Nephron progenitor cell (in vitro differentiated cells): ENCODE results near the gene SLC17A9.

ENCODE experiments used
- DNase-seq: peaks from one replicate; pipeline ENCODE4 v3.0.0; 2021
- H3K27ac Mint-ChIP-seq: 2 replicates; pipeline ENCODE4 v1.8.0; 2021; ENCODE audit warnings: mild to moderate bottlenecking, moderate library complexity, mixed read lengths
- H3K27me3 Mint-ChIP-seq: 2 replicates; pipeline ENCODE4 v1.8.0; 2021; ENCODE audit warnings: mild to moderate bottlenecking, low read depth, mixed read lengths; ENCODE audit not compliant: poor library complexity
- H3K36me3 Mint-ChIP-seq: 2 replicates; pipeline ENCODE4 v1.8.0; 2021; ENCODE audit warnings: low read depth, mixed read lengths
- H3K4me1 Mint-ChIP-seq: 2 replicates; pipeline ENCODE4 v1.8.0; 2021; ENCODE audit warnings: mixed read lengths
- H3K4me3 Mint-ChIP-seq: 2 replicates; pipeline ENCODE4 v1.8.0; 2021; ENCODE audit warnings: mild to moderate bottlenecking, moderate library complexity, mixed read lengths
- H3K9me3 Mint-ChIP-seq: 2 replicates; pipeline ENCODE4 v1.8.0; 2021; ENCODE audit warnings: mild to moderate bottlenecking, moderate library complexity, mixed read lengths
- TF ChIP-seq, protein P1 (sequence below): fragments of 200-600 bp; sonication (generic); IDR thresholded peaks from 2 replicates; pipeline ENCODE4 v1.5.0; 2021; ENCODE audit warnings: antibody characterized with exemption

Gene SLC17A9, protein sequence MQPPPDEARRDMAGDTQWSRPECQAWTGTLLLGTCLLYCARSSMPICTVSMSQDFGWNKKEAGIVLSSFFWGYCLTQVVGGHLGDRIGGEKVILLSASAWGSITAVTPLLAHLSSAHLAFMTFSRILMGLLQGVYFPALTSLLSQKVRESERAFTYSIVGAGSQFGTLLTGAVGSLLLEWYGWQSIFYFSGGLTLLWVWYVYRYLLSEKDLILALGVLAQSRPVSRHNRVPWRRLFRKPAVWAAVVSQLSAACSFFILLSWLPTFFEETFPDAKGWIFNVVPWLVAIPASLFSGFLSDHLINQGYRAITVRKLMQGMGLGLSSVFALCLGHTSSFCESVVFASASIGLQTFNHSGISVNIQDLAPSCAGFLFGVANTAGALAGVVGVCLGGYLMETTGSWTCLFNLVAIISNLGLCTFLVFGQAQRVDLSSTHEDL

DNA sequence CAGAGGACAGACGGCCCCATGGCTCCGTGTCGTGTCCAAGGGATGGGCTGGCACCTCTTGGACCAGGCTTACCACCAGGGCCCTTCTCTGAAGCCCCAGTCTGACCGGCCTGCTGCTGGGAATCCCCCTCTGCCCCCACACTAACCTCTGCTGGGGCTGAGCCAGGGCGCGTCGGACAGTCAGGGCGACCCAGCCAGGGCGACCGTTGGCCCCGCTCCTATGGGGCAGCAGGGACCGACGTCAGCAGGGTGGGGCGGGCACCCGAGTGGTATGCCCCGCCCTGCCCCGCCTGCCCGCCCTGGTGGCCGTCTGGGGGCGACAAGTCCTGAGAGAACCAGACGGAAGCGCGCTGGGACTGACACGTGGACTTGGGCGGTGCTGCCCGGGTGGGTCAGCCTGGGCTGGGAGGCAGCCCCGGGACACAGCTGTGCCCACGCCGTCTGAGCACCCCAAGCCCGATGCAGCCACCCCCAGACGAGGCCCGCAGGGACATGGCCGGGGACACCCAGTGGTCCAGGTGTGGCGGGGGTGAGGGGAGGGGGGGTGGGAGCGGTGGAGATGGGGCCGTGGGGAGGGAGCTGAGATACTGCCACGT is at the start of gene SLC17A9:
SLC17A9 (plus strand) TSS at position 337 of the 595 bp plus-strand sequence; CDS start at position 459, 122 bp downstream.
- H3K9me3 Mint-ChIP-seq = peaks cover 9% of the 10 kb centered on the region
- peak within 1 kb of the TSS; percentile 18 for H3K4me3 Mint-ChIP-seq
- peaks cover 32% of the 10 kb centered on the region for H3K4me1 Mint-ChIP-seq
- DNase-seq = peak; percentile 50
- TF ChIP-seq, protein P1, sequence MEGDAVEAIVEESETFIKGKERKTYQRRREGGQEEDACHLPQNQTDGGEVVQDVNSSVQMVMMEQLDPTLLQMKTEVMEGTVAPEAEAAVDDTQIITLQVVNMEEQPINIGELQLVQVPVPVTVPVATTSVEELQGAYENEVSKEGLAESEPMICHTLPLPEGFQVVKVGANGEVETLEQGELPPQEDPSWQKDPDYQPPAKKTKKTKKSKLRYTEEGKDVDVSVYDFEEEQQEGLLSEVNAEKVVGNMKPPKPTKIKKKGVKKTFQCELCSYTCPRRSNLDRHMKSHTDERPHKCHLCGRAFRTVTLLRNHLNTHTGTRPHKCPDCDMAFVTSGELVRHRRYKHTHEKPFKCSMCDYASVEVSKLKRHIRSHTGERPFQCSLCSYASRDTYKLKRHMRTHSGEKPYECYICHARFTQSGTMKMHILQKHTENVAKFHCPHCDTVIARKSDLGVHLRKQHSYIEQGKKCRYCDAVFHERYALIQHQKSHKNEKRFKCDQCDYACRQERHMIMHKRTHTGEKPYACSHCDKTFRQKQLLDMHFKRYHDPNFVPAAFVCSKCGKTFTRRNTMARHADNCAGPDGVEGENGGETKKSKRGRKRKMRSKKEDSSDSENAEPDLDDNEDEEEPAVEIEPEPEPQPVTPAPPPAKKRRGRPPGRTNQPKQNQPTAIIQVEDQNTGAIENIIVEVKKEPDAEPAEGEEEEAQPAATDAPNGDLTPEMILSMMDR = no peak
- H3K36me3 Mint-ChIP-seq = peaks cover 39% of the 10 kb centered on the region
- no peaks in the 10 kb centered on the region for H3K27me3 Mint-ChIP-seq
- no peak within 1 kb of the TSS for H3K27ac Mint-ChIP-seq

DNA sequence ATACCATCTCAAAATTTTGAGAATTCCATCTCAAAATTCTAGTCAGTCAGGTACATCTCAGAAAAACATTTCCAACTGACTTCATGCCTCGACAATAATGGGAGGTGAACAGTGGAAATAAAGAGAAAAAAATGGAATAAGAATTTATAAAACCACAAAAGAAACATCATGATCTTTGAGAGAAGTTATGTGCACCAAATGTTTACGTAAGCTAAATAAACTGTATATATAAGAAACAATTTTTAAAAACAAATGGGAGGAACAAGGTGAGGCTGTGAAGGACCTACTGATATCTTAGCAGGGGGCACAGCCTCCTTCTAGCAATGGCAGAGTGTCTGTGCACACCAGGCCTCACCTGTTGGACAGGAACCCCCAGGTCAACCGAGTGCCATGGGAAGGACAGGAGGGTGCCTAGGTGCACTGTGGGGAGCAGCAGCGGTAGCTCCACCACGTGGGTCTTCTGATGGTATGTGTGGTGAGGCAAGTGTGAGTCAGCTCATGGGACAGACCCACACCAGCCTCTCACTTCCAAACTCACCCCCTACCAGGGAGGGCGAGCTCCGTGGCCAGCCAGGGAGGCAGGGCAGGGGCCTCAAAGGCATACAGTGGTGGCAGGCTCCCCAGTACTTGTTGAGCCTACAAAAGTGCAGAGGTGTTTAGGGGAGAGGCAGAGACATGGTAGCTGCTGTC is 49.4 kb upstream of the SLC17A9 start:
- Mint-ChIP-seq H3K4me3 (no peak overlapping the region), H3K27me3 (no peaks in the 10 kb centered on the region), H3K4me1 (peaks cover 28% of the 10 kb centered on the region), H3K36me3 (peaks cover 54% of the 10 kb centered on the region), H3K27ac (peak overlapping the region; percentile 29), H3K9me3 (no peaks in the 10 kb centered on the region)
- TF ChIP-seq, protein P1 = no peak
- no peak for DNase-seq

DNA sequence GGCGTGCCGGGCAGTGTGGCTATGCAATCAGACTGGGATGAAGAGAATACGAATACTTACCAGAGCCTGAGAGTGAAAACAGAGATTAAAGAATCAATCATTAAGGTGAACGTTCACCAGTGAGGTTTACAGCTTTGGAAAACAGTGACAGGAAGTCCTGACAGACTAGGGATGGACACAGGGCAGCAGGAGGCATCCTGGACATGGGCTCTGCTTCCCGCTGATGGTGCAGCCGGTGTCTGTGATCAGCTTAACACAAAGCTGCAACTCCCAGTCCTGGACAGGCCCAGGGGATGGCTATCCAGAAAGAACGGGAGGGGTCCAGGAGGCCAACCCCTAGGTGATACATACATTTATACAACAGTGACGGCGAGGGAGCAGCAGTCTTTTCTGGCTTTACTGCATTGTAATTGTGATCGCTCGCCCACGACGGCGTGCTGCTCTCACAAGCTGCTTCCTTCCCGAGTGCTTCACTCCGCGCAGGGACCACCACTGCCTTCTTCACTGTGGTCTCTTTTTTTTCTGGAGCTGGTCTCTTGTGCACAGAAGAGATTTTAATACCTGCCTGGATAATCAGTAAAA is 46.9 kb upstream of the SLC17A9 start:
- H3K4me1 Mint-ChIP-seq = peaks cover 3% of the 10 kb centered on the region
- H3K4me3 Mint-ChIP-seq = no peak overlapping the region
- TF ChIP-seq, protein P1 = no peak
- no peaks in the 10 kb centered on the region for H3K9me3 Mint-ChIP-seq
- peaks cover 75% of the 10 kb centered on the region for H3K36me3 Mint-ChIP-seq
- H3K27ac Mint-ChIP-seq = no peak overlapping the region
- DNase-seq = no peak
- no peaks in the 10 kb centered on the region for H3K27me3 Mint-ChIP-seq

DNA sequence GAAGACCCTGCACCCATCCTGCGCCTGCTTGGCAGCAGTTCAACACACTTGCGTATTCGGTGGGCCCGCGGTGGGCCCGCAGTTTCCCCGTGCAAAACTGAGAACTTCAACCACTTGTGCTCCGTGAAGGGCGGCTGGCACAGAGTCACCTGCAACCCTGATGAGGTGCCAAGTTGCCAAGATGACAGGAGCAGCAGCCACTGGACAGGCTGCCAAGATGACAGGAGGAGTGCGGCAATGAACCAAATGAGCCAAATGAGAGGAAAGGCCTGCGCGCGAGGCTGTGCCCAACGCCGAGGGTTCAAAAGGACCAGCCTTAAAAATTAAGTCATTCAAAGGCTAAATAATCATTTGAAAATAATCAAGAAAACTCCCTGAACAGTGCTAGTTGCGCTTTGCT is 46.3 kb upstream of the SLC17A9 start:
- H3K4me1 Mint-ChIP-seq = no peaks in the 10 kb centered on the region
- DNase-seq = no peak
- TF ChIP-seq, protein P1 = no peak
- no peaks in the 10 kb centered on the region for H3K27me3 Mint-ChIP-seq
- H3K4me3 Mint-ChIP-seq = no peak overlapping the region
- H3K9me3 Mint-ChIP-seq = no peaks in the 10 kb centered on the region
- H3K36me3 Mint-ChIP-seq = peaks cover 79% of the 10 kb centered on the region
- H3K27ac Mint-ChIP-seq = peak overlapping the region; percentile 22

DNA sequence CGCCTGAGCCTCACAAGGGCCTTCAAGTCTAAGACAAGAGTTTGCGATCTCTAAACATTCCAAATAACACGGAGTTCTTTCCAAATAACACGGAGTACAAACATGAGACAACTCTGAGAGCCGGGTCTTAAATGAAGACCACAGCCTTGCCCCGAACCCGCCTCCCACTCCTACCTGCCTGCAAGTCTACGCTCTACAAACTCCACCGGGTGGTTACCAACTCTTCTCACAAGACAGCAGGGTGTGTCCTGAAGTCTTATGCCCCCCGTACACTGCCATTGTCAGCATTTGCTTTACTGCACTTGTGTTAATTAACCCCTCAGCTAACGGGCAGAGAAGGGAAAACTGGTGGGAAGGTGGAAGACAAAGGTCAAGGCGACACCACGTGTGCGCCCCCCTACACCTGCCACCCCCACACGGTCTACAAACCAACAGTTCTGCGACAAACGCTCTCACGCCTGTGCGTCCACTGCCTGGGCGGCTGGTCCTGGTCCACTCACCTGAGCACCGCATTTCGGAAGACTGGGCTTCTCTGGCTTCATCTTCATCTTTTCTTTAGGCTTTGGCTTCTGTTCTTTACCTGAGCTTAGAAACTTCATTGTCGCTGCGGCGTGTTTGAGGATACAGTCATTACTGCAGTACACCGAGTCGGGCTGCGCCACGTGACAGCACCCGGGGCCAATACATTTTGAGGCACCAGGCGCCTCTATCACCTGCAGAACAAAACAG is 45.7 kb upstream of the SLC17A9 start:
- DNase-seq = no peak
- H3K4me1 Mint-ChIP-seq = no peaks in the 10 kb centered on the region
- no peak overlapping the region for H3K4me3 Mint-ChIP-seq
- TF ChIP-seq, protein P1 = no peak
- no peak overlapping the region for H3K27ac Mint-ChIP-seq
- H3K9me3 Mint-ChIP-seq = no peaks in the 10 kb centered on the region
- no peaks in the 10 kb centered on the region for H3K27me3 Mint-ChIP-seq
- H3K36me3 Mint-ChIP-seq = peaks cover 82% of the 10 kb centered on the region
